SK-N-SH (cell line): ENCODE measurements around the gene APBB1IP. TPM values are rescaled to one million over a fixed set of nuclear protein-coding genes. Genes with fewer than 3 reads are reported as not detected.

Experiments
- CTCF ChIA-PET: fragments of 300-600, 350-600 bp; formaldehyde crosslinking; extraction: SDS; loops from one replicate; lab custom pipeline; 2021; lab: Yijun Ruan, JAX
- POLR2A ChIA-PET: fragments of 350-600 bp; sonication (Branson Sonifier 250); formaldehyde crosslinking; extraction: SDS; loops from one replicate; lab custom pipeline; 2020; ENCODE audit warnings: antibody characterized with exemption, inconsistent platforms; lab: Yijun Ruan, JAX
- DNase-seq: peaks from one replicate; pipeline ENCODE4 v3.0.0; 2012
- H2AFZ ChIP-seq: fragments of 200-600 bp; sonication (generic); 2 replicates; pipeline ENCODE4 v1.8.1; 2016; ENCODE audit warnings: antibody characterized with exemption, mild to moderate bottlenecking, low read depth
- H3F3A ChIP-seq: fragments of 200-600 bp; sonication (generic); replicated peaks from 2 replicates; pipeline ENCODE3; 2016; ENCODE audit warnings: antibody characterized with exemption, mild to moderate bottlenecking; ENCODE audit not compliant: insufficient read depth
- H3K27ac ChIP-seq, 2 experiments: fragments of 200-500 bp in 1 of 2; fragments of 200-600 bp in 1 of 2; sonication (Bioruptor generic) in 1 of 2; sonication (generic), shearing (Covaris generic) in 1 of 2; 2 replicates each; pipeline versions ENCODE4 v1.5.1 to v1.6.1; 2014 to 2016; ENCODE audit warnings: low read depth in 2 of 2, inconsistent platforms in 1 of 2, low read length in 1 of 2, mild to moderate bottlenecking in 1 of 2, mixed read lengths in 1 of 2
- H3K27me3 ChIP-seq: fragments of 200-600 bp; sonication (generic), shearing (Covaris generic); 2 replicates; pipeline ENCODE4 v1.6.1; 2016; ENCODE audit warnings: mixed run types; ENCODE audit not compliant: insufficient read depth
- H3K36me3 ChIP-seq, 2 experiments: fragments of 200-500 bp in 1 of 2; fragments of 200-600 bp in 1 of 2; sonication (Bioruptor generic) in 1 of 2; sonication (generic) in 1 of 2; replicated peaks in 1 of 2; 2 replicates each; pipeline versions ENCODE3 to v1.5.1; 2014 to 2016; ENCODE audit warnings: low read length in 1 of 2, mild to moderate bottlenecking in 1 of 2; ENCODE audit not compliant: insufficient read depth in 2 of 2, control insufficient read depth in 1 of 2
- H3K4me1 ChIP-seq, 2 experiments: fragments of 200-500 bp in 1 of 2; fragments of 200-600 bp in 1 of 2; sonication (Bioruptor generic) in 1 of 2; sonication (generic), shearing (Covaris generic) in 1 of 2; 2 replicates each; pipeline versions ENCODE4 v1.5.1 to v1.6.1; 2014 to 2016; ENCODE audit warnings: low read depth in 1 of 2, low read length in 1 of 2, mixed run types in 1 of 2; ENCODE audit not compliant: insufficient read depth in 2 of 2, control insufficient read depth in 1 of 2
- H3K4me2 ChIP-seq: fragments of 200-600 bp; sonication (generic), shearing (Covaris generic); 2 replicates; pipeline ENCODE4 v1.6.1; 2017; ENCODE audit warnings: mixed run types
- H3K4me3 ChIP-seq, 2 experiments: fragments of 200-500 bp in 1 of 2; fragments of 200-600 bp in 1 of 2; sonication (Bioruptor generic) in 1 of 2; sonication (generic), shearing (Covaris generic) in 1 of 2; 2 replicates each; pipeline versions ENCODE4 v1.5.1 to v1.8.1; 2014 to 2016; ENCODE audit warnings: low read depth in 2 of 2, inconsistent platforms in 1 of 2, low read length in 1 of 2, mild to moderate bottlenecking in 1 of 2, mixed read lengths in 1 of 2, moderate library complexity in 1 of 2
- H3K79me2 ChIP-seq: fragments of 200-600 bp; sonication (generic); 2 replicates; pipeline ENCODE4 v1.8.1; 2017; ENCODE audit warnings: mild to moderate bottlenecking; ENCODE audit not compliant: insufficient read depth
- H3K9ac ChIP-seq: fragments of 200-600 bp; sonication (generic); 2 replicates; pipeline ENCODE4 v1.6.1; 2017; ENCODE audit warnings: mixed run types
- H3K9me2 ChIP-seq: fragments of 200-600 bp; sonication (generic); 2 replicates; pipeline ENCODE4 v1.6.1; 2017; ENCODE audit warnings: mixed run types
- H3K9me3 ChIP-seq: fragments of 200-600 bp; sonication (generic); 2 replicates; pipeline ENCODE4 v1.6.1; 2017; ENCODE audit warnings: mixed run types, mild to moderate bottlenecking, moderate library complexity
- H4K20me1 ChIP-seq: fragments of 200-600 bp; sonication (generic); 2 replicates; pipeline ENCODE4 v1.6.1; 2017; ENCODE audit warnings: mild to moderate bottlenecking, mixed run types; ENCODE audit not compliant: insufficient read depth
- CHD2 ChIP-seq: fragments of 150-350 bp; IDR thresholded peaks from 2 replicates; pipeline ENCODE4 v1.6.1; 2018; ENCODE audit warnings: low read length; ENCODE audit not compliant: partially characterized antibody
- CTCF ChIP-seq: fragments of 200-600 bp; sonication (generic); IDR thresholded peaks from 2 replicates; pipeline ENCODE4 v1.6.1; 2017; ENCODE audit warnings: antibody characterized with exemption, mild to moderate bottlenecking, moderate library complexity
- EP300 ChIP-seq, 2 experiments: IDR thresholded peaks; 2 replicates each; pipeline versions ENCODE4 v1.4.0 to v1.6.1; 2012; ENCODE audit warnings: borderline replicate concordance in 1 of 2, low read depth in 1 of 2, low read length in 1 of 2
- EZH2phosphoT487 ChIP-seq: fragments of 200-600 bp; sonication (generic); IDR thresholded peaks from 2 replicates; pipeline ENCODE4 v1.6.1; 2017; ENCODE audit warnings: low read depth, mixed run types, mild to moderate bottlenecking, antibody characterized with exemption, moderate library complexity, borderline replicate concordance
- FOSL2 ChIP-seq: IDR thresholded peaks from 2 replicates; pipeline ENCODE4 v1.4.0; 2012; ENCODE audit warnings: low read depth, mild to moderate bottlenecking, moderate library complexity, borderline replicate concordance
- FOXM1 ChIP-seq: IDR thresholded peaks from 2 replicates; pipeline ENCODE4 v1.4.0; 2012; ENCODE audit warnings: low read depth, mild to moderate bottlenecking
- GABPA ChIP-seq: IDR thresholded peaks from 2 replicates; pipeline ENCODE4 v1.4.0; 2012; ENCODE audit warnings: low read depth, mild to moderate bottlenecking
- JUND ChIP-seq: IDR thresholded peaks from 2 replicates; pipeline ENCODE4 v1.4.0; 2012
- MAX ChIP-seq: IDR thresholded peaks from 2 replicates; pipeline ENCODE4 v1.4.0; 2012; ENCODE audit warnings: low read depth
- MEF2A ChIP-seq: IDR thresholded peaks from 2 replicates; pipeline ENCODE4 v1.4.0; 2012; ENCODE audit warnings: low read depth, borderline replicate concordance
- MXI1 ChIP-seq: IDR thresholded peaks from 2 replicates; pipeline ENCODE4 v1.6.1; 2012; ENCODE audit warnings: mild to moderate bottlenecking, low read depth, low read length, improper control_type of control experiment
- NRF1 ChIP-seq: IDR thresholded peaks from 2 replicates; pipeline ENCODE4 v1.6.1; 2012; ENCODE audit warnings: low read depth, mild to moderate bottlenecking, low read length
- PBX3 ChIP-seq: IDR thresholded peaks from 2 replicates; pipeline ENCODE4; 2012
- RAD21 ChIP-seq: IDR thresholded peaks from 2 replicates; pipeline ENCODE4 v1.6.1; 2012; ENCODE audit warnings: mild to moderate bottlenecking, low read length
- RCOR1 ChIP-seq: fragments of 150-350 bp; IDR thresholded peaks from 2 replicates; pipeline ENCODE4 v1.6.1; 2017; ENCODE audit warnings: antibody characterized with exemption, low read length
- RXRA ChIP-seq: IDR thresholded peaks from 2 replicates; pipeline ENCODE4 v1.4.0; 2012; ENCODE audit warnings: low read depth, mild to moderate bottlenecking, borderline replicate concordance
- SMC3 ChIP-seq: IDR thresholded peaks from 2 replicates; pipeline ENCODE4 v1.6.1; 2012; ENCODE audit warnings: low read depth, low read length, improper control_type of control experiment
- TCF12 ChIP-seq: IDR thresholded peaks from 2 replicates; pipeline ENCODE4 v1.4.0; 2012
- TEAD4 ChIP-seq: IDR thresholded peaks from 2 replicates; pipeline ENCODE4 v1.4.0; 2012; ENCODE audit warnings: mild to moderate bottlenecking, borderline replicate concordance; ENCODE audit not compliant: insufficient read depth
- YY1 ChIP-seq: IDR thresholded peaks from 2 replicates; pipeline ENCODE4 v1.4.0; 2012; ENCODE audit warnings: low read depth, mild to moderate bottlenecking
- WGBS: methylation state at CpG from one replicate; pipeline ENCODE4 v1.1.6; 2017; ENCODE audit warnings: low lambda C conversion rate; 5-methylcytosine and 5-hydroxymethylcytosine counted together
- polyA plus RNA-seq, 3 experiments: library from polyadenylated mRNA; depleted of rRNA; stranded (reverse); fragments of >200 nt; gene quantifications; 2 replicates each; pipeline ENCODE4 v1.2.3, GENCODE V29; 2012

Gene APBB1IP
- polyA plus RNA-seq, 1 of the 3 experiments (the other 2 are of a cell fraction), result not detected

GRCh38 chr10:26483554-26483953 is 45.4 kb downstream of the APBB1IP start:
- Histone ChIP-seq H3K9me2 (no peaks in the 10 kb centered on the region), H3K27me3 (no peaks in the 10 kb centered on the region), H2AFZ (no peak overlapping the region), H3K36me3 (no peaks in the 10 kb centered on the region), H4K20me1 (no peaks in the 10 kb centered on the region), H3K4me2 (no peak overlapping the region), H3K4me3 (no peak overlapping the region), H3K4me1 (no peaks in the 10 kb centered on the region), H3K79me2 (no peaks in the 10 kb centered on the region), H3F3A (peaks cover 17% of the 10 kb centered on the region), H3K9me3 (no peaks in the 10 kb centered on the region), H3K27ac (no peak overlapping the region), H3K9ac (no peak overlapping the region)
- DNase-seq, result no peak
- POLR2A ChIA-PET, result no interaction called here
- WGBS, result 46% methylated on average over 2 of the region's 2 CpGs
- TF ChIP-seq SMC3 (no peak), EP300 (IDR thresholded peaks at IDR 0.05; ENCODE audit: borderline replicate concordance in 1 of 2, low read depth in 1 of 2, low read length in 1 of 2) (no peak), RAD21 (no peak), TEAD4 (no peak), YY1 (no peak), MAX (no peak), TCF12 (no peak), CTCF (no peak), FOXM1 (no peak)
- CTCF ChIA-PET, result no interaction called here

DNA sequence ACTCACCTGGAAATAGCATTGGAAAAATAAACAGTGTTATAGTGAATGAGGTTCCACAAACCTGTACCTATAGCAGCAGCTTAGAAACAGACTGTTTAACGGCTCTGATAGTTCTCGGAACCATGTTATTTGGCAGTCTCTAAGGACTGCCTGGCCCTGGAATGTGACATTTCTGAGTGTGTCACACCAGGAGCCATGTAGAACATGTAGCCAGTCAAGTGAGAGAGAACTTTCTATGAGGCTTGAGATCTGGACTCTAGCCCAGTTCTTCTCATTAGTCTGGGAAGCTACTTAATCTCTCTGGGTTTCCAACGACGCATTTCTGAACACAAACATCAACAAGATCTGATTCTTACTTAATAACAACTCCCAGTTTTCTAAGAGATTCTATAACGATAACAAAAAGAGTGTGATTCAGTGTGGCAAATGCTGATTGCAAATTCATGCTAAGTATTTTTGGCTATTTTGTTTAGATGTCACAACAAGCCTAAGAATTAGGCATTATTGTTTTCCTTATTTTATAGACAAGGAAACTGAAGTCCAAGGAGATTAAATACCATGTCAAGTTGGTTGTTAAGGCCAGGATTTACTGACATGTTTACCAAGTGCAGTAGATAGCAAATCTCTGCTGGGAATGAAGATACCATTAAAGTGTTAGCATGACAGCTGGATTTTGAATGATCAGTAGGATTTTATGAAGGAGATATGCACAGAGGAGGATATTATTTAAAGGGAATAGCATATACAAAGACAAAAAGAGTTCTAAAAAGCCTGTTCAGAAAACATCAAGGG is 47.2 kb downstream of the APBB1IP start:
- Histone ChIP-seq H3F3A (peaks cover 17% of the 10 kb centered on the region), H3K9me2 (no peaks in the 10 kb centered on the region), H4K20me1 (no peaks in the 10 kb centered on the region), H3K9ac (no peak overlapping the region), H3K27ac (peak overlapping the region in 1 of 2 experiments; percentile 87; a peak in 2 of 4 replicates), H3K4me2 (no peak overlapping the region), H3K36me3 (no peaks in the 10 kb centered on the region), H2AFZ (no peak overlapping the region), H3K79me2 (no peaks in the 10 kb centered on the region), H3K4me3 (no peak overlapping the region)
- CTCF ChIA-PET, result no interaction called here
- TF ChIP-seq RXRA (no peak), GABPA (no peak), MXI1 (no peak), FOSL2 (no peak), TEAD4 (no peak), FOXM1 (no peak), RAD21 (no peak), CTCF (no peak), PBX3 (no peak), TCF12 (no peak), JUND (no peak), RCOR1 (no peak), NRF1 (no peak), MEF2A (no peak), EZH2phosphoT487 (no peak), CHD2 (no peak)
- TF ChIP-seq, all 33 proteins: peak for 0
- POLR2A ChIA-PET, result no interaction called here
- 19% methylated on average over 5 of the region's 5 CpGs for WGBS
- Histone ChIP-seq H3K9me3 (no peaks in the 10 kb centered on the region), H3K4me1 (no peaks in the 10 kb centered on the region), H3K27me3 (no peaks in the 10 kb centered on the region)
- DNase-seq, result no peak
